Measurements from ENCODE around the gene SERPINA4. TPM values are rescaled to one million over a fixed set of nuclear protein-coding genes. Genes with fewer than 3 reads are reported as not detected.

The SERPINA4 gene
- total and polyA plus RNA-seq, 2 experiments from 2014 or later = not detected

GRCh38 chr14:94581127-94581999 is 20.1 kb downstream of the SERPINA4 start, which contains the start of gene SERPINA5:
SERPINA5 (plus strand) TSS chr14:94581426; CDS start chr14:94587363, 5,937 bp downstream.
- Histone ChIP-seq H3K36me3 (ENCODE audit: insufficient read depth) (no peaks in the 10 kb centered on the region), H3K27ac (ENCODE audit: low read depth) (no peak within 1 kb of the TSS), H4K20me1 (replicated peaks; ENCODE audit: insufficient read depth) (no peaks in the 10 kb centered on the region), H3K4me3 (no peak within 1 kb of the TSS), H3K27me3 (ENCODE audit: insufficient read depth) (no peaks in the 10 kb centered on the region), H3F3A (replicated peaks; ENCODE audit: low read depth) (no peaks in the 10 kb centered on the region), H3K4me1 (ENCODE audit: insufficient read depth) (no peaks in the 10 kb centered on the region), H3K9me2 (ENCODE audit: insufficient read depth) (no peaks in the 10 kb centered on the region), H3K4me2 (no peak within 1 kb of the TSS), H2AFZ (peak within 1 kb of the TSS; percentile 89), H3K79me2 (replicated peaks; ENCODE audit: insufficient read depth) (no peaks in the 10 kb centered on the region)
- ATAC-seq = peak; percentile 94
- peaks cover 6% of the 10 kb centered on the region; the same call in 2 of the 3 replicates for H3K36me3 Mint-ChIP-seq (ENCODE audit: low read depth)
- H3K27ac Mint-ChIP-seq = no peak within 1 kb of the TSS
- peak; percentile 46 for DNase-seq (ENCODE audit: low spot score)
- no peak within 1 kb of the TSS for H3K4me3 Mint-ChIP-seq
- TF ChIP-seq POLR2AphosphoS5 (IDR thresholded peaks at IDR 0.05; ENCODE audit: low read depth) (no peak), ZNF331 (CRISPR knock-in tag; IDR thresholded peaks at IDR 0.05; ENCODE audit: low read depth) (no peak), CREB1 (CRISPR knock-in tag; IDR thresholded peaks at IDR 0.05; ENCODE audit: low read depth) (no peak), STAT1 (IDR thresholded peaks at IDR 0.05; ENCODE audit: unreplicated experiment) (no peak), EZH2phosphoT487 (IDR thresholded peaks at IDR 0.05; ENCODE audit: unreplicated experiment) (no peak), CTCF (conservative IDR thresholded peaks at IDR 0.05; ENCODE audit: low read depth in 2 of 2) (no peak), EZH2 (IDR thresholded peaks at IDR 0.05; ENCODE audit: low read depth, unreplicated experiment) (no peak)
- TF ChIP-seq, protein P1, sequence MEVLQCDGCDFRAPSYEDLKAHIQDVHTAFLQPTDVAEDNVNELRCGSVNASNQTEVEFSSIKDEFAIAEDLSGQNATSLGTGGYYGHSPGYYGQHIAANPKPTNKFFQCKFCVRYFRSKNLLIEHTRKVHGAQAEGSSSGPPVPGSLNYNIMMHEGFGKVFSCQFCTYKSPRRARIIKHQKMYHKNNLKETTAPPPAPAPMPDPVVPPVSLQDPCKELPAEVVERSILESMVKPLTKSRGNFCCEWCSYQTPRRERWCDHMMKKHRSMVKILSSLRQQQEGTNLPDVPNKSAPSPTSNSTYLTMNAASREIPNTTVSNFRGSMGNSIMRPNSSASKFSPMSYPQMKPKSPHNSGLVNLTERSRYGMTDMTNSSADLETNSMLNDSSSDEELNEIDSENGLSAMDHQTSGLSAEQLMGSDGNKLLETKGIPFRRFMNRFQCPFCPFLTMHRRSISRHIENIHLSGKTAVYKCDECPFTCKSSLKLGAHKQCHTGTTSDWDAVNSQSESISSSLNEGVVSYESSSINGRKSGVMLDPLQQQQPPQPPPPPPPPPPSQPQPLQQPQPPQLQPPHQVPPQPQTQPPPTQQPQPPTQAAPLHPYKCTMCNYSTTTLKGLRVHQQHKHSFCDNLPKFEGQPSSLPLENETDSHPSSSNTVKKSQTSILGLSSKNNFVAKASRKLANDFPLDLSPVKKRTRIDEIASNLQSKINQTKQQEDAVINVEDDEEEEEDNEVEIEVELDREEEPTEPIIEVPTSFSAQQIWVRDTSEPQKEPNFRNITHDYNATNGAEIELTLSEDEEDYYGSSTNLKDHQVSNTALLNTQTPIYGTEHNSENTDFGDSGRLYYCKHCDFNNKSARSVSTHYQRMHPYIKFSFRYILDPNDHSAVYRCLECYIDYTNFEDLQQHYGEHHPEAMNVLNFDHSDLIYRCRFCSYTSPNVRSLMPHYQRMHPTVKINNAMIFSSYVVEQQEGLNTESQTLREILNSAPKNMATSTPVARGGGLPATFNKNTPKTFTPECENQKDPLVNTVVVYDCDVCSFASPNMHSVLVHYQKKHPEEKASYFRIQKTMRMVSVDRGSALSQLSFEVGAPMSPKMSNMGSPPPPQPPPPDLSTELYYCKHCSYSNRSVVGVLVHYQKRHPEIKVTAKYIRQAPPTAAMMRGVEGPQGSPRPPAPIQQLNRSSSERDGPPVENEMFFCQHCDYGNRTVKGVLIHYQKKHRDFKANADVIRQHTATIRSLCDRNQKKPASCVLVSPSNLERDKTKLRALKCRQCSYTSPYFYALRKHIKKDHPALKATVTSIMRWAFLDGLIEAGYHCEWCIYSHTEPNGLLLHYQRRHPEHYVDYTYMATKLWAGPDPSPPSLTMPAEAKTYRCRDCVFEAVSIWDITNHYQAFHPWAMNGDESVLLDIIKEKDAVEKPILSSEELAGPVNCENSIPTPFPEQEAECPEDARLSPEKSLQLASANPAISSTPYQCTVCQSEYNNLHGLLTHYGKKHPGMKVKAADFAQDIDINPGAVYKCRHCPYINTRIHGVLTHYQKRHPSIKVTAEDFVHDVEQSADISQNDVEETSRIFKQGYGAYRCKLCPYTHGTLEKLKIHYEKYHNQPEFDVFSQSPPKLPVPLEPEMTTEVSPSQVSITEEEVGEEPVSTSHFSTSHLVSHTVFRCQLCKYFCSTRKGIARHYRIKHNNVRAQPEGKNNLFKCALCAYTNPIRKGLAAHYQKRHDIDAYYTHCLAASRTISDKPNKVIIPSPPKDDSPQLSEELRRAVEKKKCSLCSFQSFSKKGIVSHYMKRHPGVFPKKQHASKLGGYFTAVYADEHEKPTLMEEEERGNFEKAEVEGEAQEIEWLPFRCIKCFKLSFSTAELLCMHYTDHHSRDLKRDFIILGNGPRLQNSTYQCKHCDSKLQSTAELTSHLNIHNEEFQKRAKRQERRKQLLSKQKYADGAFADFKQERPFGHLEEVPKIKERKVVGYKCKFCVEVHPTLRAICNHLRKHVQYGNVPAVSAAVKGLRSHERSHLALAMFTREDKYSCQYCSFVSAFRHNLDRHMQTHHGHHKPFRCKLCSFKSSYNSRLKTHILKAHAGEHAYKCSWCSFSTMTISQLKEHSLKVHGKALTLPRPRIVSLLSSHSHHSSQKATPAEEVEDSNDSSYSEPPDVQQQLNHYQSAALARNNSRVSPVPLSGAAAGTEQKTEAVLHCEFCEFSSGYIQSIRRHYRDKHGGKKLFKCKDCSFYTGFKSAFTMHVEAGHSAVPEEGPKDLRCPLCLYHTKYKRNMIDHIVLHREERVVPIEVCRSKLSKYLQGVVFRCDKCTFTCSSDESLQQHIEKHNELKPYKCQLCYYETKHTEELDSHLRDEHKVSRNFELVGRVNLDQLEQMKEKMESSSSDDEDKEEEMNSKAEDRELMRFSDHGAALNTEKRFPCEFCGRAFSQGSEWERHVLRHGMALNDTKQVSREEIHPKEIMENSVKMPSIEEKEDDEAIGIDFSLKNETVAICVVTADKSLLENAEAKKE (CRISPR knock-in tag; IDR thresholded peaks at IDR 0.05) = no peak
- peaks cover 2% of the 10 kb centered on the region for H3K27me3 Mint-ChIP-seq (ENCODE audit: insufficient read depth, low read depth, poor library complexity)
- H3K9me3 Mint-ChIP-seq = peaks cover 24% of the 10 kb centered on the region
- peaks cover 6% of the 10 kb centered on the region; the same call in 2 of the 3 replicates for H3K4me1 Mint-ChIP-seq

Measured in GM23338 (cell line).